HG02623 (cell line): ENCODE measurements around the gene SREK1IP1.
"Not testable (repeated sequence)": the region's sequence is repeated elsewhere in the genome, so short reads cannot be mapped to it uniquely, and the experiment has no call there.

Experiments
- ATAC-seq: cut with Tn5 transposase; IDR thresholded peaks from one replicate; pipeline ENCODE4 v1.9.1; 2021; ENCODE audit warnings: moderate library complexity; ENCODE audit not compliant: unreplicated experiment

The SREK1IP1 gene

GRCh38 chr5:64765804-64766504, 2.5 kb downstream of the SREK1IP1 start:
- no peak for ATAC-seq

DNA sequence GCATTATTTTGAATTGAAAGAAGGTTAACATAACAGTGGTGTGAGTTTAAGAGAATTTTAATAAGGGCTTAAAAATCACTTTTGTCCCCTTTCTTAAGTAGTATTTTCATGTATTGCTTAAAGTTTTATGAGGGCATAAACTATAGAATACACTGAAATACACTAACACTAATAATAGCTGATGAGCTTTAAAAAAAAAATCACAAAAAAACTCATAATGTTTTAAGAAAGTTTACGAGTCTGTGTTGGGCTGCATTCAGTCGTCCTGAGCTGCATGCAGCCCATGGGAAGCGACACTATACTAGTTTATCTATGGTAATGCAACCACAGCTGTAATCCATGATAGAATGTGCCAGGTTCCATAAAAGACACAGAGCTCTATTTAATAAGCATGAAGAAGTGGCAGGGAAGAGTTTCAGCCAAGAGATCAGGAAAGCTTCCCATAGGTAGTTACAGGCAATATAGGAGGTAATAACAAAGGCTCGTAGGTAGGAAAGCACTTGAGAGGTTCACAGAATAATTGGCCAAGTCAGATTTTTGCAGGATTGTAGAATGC, 4.5 kb downstream of the SREK1IP1 start:
- no peak for ATAC-seq

GRCh38 chr5:64759960-64760660, 8.4 kb downstream of the SREK1IP1 start:
- ATAC-seq, result no peak

DNA sequence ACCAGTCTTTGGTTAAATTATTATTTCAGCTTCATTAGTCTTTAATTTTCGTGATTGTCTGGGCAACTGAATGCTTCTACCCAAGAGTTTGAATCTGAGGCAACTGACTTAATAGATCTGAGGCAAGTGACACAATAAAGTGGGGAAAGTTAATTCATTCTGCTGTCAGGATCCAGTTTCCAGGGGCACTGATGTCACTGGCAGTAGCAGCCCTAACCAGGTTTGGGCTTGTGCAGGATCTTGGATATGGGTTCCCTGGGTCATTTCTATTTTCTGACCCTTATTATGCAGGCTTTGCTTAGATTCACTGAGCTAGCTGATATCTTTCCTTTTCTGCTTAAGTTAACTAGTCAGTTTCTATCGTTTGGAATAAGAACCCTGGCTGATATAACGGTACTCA, 9.6 kb downstream of the SREK1IP1 start:
- ATAC-seq, result no peak

DNA sequence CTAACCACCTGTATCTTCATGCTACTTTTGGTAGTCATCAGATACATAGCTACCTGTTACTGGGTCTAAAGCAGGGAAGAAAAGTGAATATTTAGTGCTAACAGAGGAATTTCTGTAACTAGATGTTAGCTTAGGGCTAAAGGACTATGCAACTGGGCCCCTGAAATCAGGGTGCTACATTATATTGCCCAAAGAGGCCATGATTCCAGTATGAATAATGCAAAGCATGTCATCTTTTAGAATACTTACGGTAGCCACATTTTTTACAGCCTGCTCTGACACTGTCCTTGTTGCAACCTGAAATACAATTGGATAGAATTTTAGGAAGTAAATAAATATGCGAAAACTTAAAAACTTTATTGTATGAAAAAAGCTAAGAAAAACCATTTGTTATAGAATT, 14.4 kb downstream of the SREK1IP1 start:
- no peak for ATAC-seq

GRCh38 chr5:64749385-64749784, 19.1 kb downstream of the SREK1IP1 start:
- ATAC-seq, result no peak

DNA sequence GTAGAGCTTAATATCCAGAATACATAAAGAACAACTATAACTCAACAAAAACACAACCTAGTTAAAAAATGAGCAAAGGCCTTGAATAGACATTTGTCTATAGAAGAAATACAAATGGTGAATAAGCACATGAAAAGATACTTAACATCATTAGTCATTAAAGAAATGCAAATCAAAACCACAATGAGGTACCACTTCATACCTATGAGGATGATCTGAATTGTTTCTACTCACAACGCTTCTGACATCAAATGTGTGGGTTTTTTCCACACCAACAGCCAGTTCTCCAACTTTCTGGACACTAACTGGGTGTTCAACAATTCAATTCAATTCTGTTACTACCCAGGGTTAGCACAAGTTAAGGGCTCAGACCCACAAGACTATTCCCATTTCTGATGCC, 22.0 kb downstream of the SREK1IP1 start:
- no peak for ATAC-seq

- ATAC-seq, result no peak
Measured at GRCh38 chr5:64744914-64745313, 23.6 kb downstream of the SREK1IP1 start.

- no peak for ATAC-seq
Measured at GRCh38 chr5:64742821-64743220, 25.7 kb downstream of the SREK1IP1 start.

DNA sequence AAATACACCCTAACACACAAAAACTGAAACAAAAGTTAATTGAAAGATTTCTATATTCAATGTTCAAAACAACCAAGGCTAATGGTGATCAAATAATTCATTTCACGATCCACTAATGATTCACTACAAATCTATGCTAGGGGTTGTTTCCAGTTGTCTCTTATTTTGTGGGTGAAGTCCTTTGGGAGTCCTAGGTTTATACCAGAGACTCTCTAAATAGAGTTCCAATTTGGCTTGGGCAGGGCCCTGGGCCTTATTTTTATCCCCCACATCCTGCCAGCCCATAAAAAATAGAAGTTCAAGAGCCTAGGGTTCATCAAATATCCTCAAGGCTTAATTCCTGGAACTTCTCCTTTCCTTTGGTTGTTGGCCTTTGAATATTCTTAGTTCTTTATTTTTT, 26.1 kb downstream of the SREK1IP1 start:
- no peak for ATAC-seq

DNA sequence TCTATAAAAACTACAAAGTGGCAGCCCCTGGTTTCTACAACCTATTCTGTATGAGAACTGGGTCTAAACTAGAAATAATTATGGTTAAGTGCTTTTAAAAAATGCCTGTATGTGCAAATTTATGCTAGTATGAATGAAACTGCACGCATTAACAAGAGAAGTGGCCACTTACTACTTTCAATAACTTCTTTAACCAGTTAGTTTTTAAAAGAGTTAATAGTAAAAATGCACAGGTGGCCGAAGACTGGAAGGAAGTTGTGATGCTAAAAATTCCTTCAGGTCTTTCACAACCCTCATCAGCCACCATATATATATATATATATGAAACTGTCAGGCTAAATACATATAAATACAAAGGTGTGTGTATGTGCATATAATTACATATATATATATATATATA, 41.3 kb downstream of the SREK1IP1 start:
- ATAC-seq, result no peak

DNA sequence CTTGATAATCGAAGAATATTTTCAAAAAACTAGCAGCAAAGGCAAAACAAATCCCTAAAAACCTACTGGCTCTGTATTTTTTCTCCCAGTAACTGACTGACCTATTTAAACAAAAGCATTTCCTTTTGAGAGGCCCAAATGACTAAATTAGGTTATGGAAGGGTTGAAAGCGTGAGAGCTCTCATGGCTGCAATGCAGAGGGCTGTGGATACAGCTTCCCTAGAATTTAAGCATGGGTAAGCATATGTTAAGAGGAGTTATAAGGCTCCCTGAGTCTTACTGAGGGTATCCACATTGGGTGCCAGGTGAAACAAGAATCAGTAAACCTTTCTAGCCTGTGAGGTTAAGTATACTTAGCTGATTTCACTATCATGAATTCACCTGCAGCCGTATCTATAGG, 45.9 kb downstream of the SREK1IP1 start:
- ATAC-seq, result no peak

GRCh38 chr5:64714495-64714894, 54.0 kb downstream of the SREK1IP1 start:
- not testable (repeated sequence) for ATAC-seq

GRCh38 chr5:64707191-64707590, 61.3 kb downstream of the SREK1IP1 start:
- ATAC-seq, result no peak

DNA sequence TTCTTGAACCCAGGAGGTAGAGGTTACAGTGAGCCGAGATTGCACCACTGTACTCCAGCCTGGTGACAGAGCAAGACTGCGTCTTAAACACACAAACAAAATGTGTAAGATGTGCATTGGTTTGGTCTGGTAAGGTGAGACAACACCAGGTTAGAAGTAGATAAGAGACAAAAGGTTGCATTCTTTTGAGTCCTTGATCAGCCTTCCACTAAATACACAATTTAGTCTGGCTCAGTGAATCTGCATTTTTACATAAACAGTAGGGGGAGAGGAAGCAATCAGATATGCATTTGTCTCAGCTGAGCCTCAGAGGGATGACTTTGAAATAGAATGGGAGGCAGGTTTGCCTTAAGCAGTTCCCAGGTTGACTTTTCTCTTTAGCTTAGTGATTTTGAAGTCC, 62.4 kb downstream of the SREK1IP1 start:
- not testable (repeated sequence) for ATAC-seq

DNA sequence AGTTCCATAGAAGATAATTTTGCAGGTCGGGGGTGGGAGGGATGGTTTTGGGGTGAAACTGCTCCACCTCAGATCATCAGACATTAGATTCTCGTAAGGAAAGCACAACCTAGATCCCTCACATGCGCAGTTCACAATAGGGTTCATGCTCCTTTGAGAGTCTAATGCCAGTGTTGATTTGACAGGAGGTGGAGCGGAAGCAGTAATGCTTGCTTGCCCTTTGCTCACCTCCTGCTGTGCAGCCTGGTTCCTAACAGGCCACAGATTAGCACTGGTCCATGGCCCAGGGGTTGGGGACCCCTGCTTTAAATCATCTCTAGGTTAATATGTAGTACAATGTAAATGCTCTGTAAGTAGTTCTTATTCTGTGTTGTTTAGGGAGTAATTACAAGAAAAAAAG, 67.7 kb downstream of the SREK1IP1 start:
- no peak for ATAC-seq

- not testable (repeated sequence) for ATAC-seq
Measured at GRCh38 chr5:64696414-64696813, 72.1 kb downstream of the SREK1IP1 start.

GRCh38 chr5:64693636-64694035, 74.9 kb downstream of the SREK1IP1 start:
- no peak for ATAC-seq

- ATAC-seq, result no peak
Measured at GRCh38 chr5:64691291-64691690, 77.2 kb downstream of the SREK1IP1 start.

- no peak for ATAC-seq
Measured at GRCh38 chr5:64690417-64691151, 77.9 kb downstream of the SREK1IP1 start, which contains the start of gene SHISAL2B. Gene SHISAL2B, plus strand, starts transcription at chr5:64690503. Its CDS starts 121 bp downstream, at chr5:64690624.

DNA sequence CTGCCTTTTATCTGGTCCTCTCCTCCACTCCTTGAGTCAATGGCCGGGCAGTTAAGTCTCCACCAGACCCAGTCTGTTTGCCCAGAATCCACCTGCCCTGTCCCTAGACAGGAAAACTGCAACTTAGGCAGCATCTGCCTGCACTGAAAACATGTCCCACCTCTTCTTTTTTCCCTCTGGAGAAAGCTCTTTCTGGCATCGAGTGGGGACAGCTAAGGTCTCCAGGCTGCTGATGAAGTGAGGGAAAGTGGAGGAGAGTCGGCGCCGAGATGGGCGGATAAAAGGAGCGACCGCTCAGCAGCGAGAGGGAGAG, 78.4 kb downstream of the SREK1IP1 start:
- no peak for ATAC-seq

DNA sequence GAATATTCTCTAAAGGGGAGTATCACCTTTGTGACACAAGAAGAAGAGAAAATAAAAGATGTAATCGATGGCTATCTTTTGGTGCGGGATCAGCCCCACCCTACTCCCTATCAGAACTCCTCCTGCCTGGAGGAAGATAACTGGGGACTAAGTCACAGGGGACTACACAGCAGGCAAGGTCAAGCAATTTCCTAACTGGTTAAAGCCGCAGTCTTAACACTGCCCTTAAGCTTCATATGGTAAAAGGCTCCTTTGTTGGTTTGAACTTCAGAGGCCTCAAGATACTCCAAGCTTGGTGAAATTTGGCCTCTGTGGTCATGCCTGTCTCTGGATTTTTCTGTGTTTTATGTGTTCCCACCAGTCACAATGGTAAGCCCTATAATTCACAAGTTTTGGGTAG, 79.5 kb downstream of the SREK1IP1 start:
- no peak for ATAC-seq
